ENCODE results near the gene DZIP3.
"Not testable (repeated sequence)": the region's sequence is repeated elsewhere in the genome, so short reads cannot be mapped to it uniquely, and the experiment has no call there.

The DZIP3 gene

DNA sequence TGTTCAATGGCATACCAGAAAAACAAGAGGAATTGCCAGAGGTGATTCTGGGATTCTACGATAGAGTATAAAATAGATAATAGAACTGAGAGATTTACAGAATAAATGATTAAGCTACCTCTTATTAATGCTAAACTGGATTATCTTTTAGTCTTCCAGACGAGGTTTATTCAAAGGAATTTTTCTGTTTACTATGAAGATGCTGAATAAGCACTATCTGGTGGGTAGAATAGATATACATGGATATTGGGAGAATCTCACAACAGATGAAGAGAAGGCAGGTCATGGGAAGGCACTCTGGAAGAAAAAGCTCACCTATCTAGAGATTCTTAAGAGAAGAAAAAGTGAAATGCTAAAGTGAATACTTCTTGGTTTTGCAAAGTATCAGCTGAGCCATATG, 11.5 kb upstream of the DZIP3 start:
- no peak overlapping the region for H3K4me3 Mint-ChIP-seq
- H3K9me3 Mint-ChIP-seq = no peaks in the 10 kb centered on the region
- no peaks in the 10 kb centered on the region for H3K27me3 Mint-ChIP-seq (ENCODE audit: low read depth)
- peaks cover 38% of the 10 kb centered on the region for H3K36me3 Mint-ChIP-seq (ENCODE audit: low read depth)
- peaks cover 10% of the 10 kb centered on the region for H3K4me1 Mint-ChIP-seq (ENCODE audit: low read depth)
- no peak overlapping the region for H3K27ac Mint-ChIP-seq

DNA sequence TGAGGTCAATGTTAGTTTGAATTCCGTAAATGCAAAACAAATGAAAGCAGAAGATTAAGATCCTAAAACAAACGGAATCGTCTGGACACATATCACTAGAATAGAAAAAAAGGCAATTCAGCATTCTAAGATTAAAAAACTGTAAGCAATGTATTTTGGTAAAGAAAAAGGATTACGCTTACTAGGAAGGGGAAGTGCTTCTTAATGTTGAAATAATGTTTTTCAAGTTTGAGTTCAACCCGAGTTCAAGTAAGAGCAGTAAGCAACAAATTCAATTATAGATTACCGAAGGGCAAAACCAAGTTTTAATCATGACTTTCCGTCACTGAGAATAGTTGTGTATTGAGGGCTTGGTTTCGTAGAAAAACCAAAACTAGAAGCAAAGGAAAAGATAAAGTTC, 921 bp upstream of the DZIP3 start:
- Mint-ChIP-seq H3K9me3 (no peaks in the 10 kb centered on the region), H3K4me3 (peak overlapping the region; percentile 99), H3K4me1 (ENCODE audit: low read depth) (peaks cover 50% of the 10 kb centered on the region), H3K27me3 (ENCODE audit: low read depth) (no peaks in the 10 kb centered on the region), H3K27ac (peak overlapping the region; percentile 99), H3K36me3 (ENCODE audit: low read depth) (peaks cover 1% of the 10 kb centered on the region)

DNA sequence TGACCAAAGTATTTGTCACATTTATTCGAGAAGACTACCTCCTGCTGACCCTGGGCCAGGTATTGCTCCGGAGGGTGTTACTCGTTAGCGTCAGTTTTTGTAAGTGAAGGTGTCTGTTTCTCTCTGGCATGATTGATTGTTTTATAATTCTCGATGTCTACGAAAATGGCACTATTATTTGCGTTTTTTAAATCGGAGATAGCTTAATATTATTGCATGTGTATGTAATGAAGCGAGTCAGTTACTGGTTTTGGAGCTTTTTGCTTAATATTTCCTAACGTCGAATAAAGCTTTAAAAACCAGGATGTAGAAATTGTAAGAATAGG, 439 bp downstream of the DZIP3 start:
- H3K9me3 Mint-ChIP-seq = no peaks in the 10 kb centered on the region
- peak overlapping the region; percentile 99 for H3K27ac Mint-ChIP-seq
- no peaks in the 10 kb centered on the region for H3K27me3 Mint-ChIP-seq (ENCODE audit: low read depth)
- peak overlapping the region; percentile 99 for H3K4me3 Mint-ChIP-seq
- H3K4me1 Mint-ChIP-seq (ENCODE audit: low read depth) = peaks cover 47% of the 10 kb centered on the region
- peaks cover 1% of the 10 kb centered on the region for H3K36me3 Mint-ChIP-seq (ENCODE audit: low read depth)

DNA sequence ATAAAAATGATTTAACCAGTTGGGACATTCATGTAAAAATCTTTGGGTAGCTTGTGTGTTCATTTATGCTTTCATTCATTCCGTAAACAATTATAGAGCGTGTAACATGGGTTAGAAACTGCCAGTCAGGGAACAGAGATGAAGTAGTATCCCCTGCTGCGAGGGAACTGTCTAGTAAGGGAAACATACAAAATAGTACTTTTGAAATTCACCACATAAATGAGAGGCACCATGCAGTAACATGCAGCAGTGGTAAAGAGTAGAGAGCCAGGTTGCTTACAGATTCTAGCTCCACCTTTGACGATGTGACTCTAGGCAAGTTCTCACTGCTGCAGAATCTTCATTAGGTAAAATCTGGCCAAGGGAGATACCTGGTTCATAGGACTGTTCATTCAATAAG, 938 bp downstream of the DZIP3 start:
- H3K27ac Mint-ChIP-seq = peak overlapping the region; percentile 99
- H3K36me3 Mint-ChIP-seq (ENCODE audit: low read depth) = peaks cover 1% of the 10 kb centered on the region
- no peaks in the 10 kb centered on the region for H3K27me3 Mint-ChIP-seq (ENCODE audit: low read depth)
- H3K4me1 Mint-ChIP-seq (ENCODE audit: low read depth) = peaks cover 43% of the 10 kb centered on the region
- peak overlapping the region; percentile 99 for H3K4me3 Mint-ChIP-seq
- H3K9me3 Mint-ChIP-seq = no peaks in the 10 kb centered on the region

DNA sequence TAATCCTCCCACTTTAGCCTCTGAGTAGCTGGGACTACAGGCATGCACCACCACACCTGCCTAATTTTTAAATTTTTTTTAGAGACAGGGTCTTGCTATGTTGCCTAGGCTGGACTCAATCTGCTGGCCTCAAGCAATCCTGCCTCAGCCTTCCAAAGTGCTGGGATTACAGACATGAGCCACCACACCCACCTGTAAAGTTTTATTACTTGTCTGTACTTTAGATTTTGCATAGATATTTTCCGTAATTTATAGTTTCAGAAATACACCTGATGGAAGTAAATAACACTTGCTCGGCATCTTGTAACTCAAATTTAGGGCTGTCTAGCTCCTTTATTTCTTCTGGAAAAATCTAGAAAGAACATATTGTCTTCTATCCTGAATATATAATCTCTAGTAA, 5.8 kb downstream of the DZIP3 start:
- H3K36me3 Mint-ChIP-seq (ENCODE audit: low read depth) = no peaks in the 10 kb centered on the region
- no peaks in the 10 kb centered on the region for H3K27me3 Mint-ChIP-seq (ENCODE audit: low read depth)
- H3K27ac Mint-ChIP-seq = no peak overlapping the region

DNA sequence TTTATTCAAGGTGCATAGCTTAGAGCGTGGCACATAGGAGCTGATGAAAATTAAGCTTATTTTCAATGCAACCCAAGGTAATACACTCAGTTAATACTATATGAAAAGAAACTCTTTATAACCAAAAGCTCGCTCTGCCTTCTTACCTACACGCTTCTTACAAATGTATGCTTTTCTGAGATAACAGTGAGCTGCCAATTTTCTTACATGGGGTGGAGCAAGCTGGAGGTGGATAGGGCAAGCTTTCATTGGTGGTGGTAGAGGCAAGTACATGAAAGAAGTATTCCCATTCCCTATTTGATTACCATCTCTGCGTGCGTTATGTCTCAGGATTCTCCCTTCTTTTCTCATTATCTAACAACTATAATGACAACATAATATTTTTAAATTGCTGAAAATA, 8.9 kb downstream of the DZIP3 start:
- Mint-ChIP-seq H3K4me1 (ENCODE audit: low read depth) (peaks cover 21% of the 10 kb centered on the region), H3K9me3 (peaks cover 5% of the 10 kb centered on the region), H3K27me3 (ENCODE audit: low read depth) (no peaks in the 10 kb centered on the region), H3K27ac (no peak overlapping the region), H3K4me3 (no peak overlapping the region), H3K36me3 (ENCODE audit: low read depth) (peaks cover 5% of the 10 kb centered on the region)

More for the DNA sequence above, 5.8 kb downstream of the DZIP3 start:
- peaks cover 21% of the 10 kb centered on the region for H3K4me1 Mint-ChIP-seq (ENCODE audit: low read depth)
- no peaks in the 10 kb centered on the region for H3K9me3 Mint-ChIP-seq
- no peak overlapping the region for H3K4me3 Mint-ChIP-seq

DNA sequence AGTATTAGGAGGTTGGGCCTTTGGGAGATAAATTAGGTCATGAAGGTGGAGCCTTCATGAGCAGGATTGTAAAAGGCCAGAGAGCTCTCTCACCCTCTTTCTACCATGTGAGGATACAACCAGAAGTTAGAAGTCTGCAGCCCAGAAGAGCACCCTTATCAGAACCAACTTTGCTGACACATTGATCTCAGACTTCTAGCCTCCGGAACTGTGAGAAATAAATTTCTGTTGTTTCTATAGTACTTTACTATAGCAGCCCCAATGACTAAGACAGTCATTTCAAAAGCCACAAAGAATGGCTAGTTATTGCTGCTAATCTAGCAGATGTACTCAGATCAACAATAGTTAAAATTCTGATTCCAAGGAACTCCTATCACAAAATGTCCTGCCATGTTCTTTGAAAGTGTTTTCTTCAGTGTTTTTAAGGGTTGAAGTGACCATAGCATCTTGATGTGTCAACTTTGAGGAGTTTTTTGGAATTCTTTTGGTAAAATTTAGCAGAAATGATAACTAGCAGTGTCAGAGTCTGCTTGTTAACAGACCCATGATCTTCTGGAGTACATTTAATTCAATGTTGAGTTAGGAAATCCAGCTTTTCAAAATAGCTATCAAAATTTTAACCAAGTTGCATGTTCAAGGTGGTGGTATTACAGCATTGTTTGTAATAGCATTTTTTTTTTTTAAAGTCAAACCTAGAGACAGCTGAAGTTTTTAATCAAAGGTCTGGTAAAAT, 10.3 kb downstream of the DZIP3 start:
- H3K27ac Mint-ChIP-seq = no peak overlapping the region
- peaks cover 5% of the 10 kb centered on the region for H3K9me3 Mint-ChIP-seq
- H3K27me3 Mint-ChIP-seq (ENCODE audit: low read depth) = no peaks in the 10 kb centered on the region
- no peak overlapping the region for H3K4me3 Mint-ChIP-seq
- H3K36me3 Mint-ChIP-seq (ENCODE audit: low read depth) = peaks cover 5% of the 10 kb centered on the region
- H3K4me1 Mint-ChIP-seq (ENCODE audit: low read depth) = peaks cover 32% of the 10 kb centered on the region

DNA sequence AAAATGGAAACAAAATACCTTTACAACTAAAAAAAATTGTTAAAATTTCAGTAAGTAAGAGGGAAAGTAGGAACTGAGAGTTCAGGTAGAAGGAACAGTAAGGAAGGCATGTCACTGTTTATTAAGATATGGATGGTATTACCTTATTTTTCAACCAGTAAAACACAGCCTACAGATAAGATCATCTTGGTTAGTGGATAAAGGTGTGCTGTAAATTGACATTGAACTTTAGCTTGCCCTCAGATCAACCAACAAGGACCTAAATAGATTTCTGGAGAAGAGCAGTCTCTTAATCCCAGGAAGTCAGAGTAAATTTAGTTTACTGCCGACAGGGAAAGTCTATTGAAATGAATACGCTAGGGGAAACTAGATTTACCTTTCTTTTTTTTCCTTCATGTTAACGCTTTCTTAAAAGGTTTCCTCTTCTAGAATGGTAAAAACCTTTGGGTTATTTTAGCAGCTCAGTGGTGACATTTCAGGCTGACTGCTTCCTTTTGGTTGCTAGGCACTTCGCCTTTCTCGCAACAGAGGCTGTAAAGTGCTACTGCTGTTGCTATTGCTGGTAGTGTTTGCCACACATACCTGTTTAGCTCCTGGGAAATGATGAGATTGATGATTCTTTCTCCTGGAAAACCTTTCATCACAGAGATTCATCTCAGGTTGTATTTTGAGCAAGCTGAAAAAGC, 12.9 kb downstream of the DZIP3 start:
- Mint-ChIP-seq H3K4me1 (ENCODE audit: low read depth) (peaks cover 36% of the 10 kb centered on the region), H3K4me3 (peak overlapping the region; percentile 59), H3K27ac (peak overlapping the region; percentile 73), H3K36me3 (ENCODE audit: low read depth) (peaks cover 9% of the 10 kb centered on the region), H3K9me3 (peaks cover 5% of the 10 kb centered on the region), H3K27me3 (ENCODE audit: low read depth) (no peaks in the 10 kb centered on the region)

DNA sequence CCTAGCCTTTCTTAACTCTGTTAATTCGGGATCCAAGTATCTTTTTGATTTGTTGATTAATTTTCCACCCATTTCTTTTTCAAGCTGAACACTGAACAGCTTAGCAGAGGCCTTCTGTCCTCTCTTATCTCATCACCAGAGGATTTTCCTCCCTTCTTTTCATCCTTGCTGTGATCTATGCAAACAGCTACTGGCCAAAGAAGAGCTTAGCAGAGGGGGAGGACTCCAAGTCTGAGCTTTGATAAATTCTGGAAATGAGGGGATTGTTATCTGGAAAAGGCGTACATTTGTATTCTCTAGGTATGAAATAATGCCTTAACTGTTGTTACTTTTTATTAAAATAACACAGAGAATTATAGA, 13.4 kb downstream of the DZIP3 start:
- Mint-ChIP-seq H3K27me3 (ENCODE audit: low read depth) (no peaks in the 10 kb centered on the region), H3K4me1 (ENCODE audit: low read depth) (peaks cover 36% of the 10 kb centered on the region), H3K36me3 (ENCODE audit: low read depth) (peaks cover 11% of the 10 kb centered on the region), H3K27ac (peak overlapping the region; percentile 73), H3K9me3 (peaks cover 5% of the 10 kb centered on the region), H3K4me3 (peak overlapping the region; percentile 59)

DNA sequence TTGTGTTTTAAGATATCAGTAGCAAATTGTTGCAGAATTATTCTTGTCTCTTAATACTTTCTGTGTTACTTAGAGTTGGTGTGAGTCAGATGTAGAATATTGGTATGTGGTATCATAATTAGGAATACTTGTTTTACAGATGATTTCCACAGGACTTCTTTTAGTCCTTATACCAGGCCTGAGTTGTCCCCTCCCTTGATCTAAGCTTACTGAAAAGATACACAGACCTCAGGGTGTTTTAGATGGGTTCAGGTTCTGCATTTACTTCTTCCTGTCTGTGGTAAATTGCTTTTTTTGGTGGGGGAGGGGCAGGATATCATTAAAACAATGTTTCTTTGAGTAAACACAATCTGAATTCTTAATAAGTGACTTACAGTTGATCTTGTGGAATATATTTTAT, 14.2 kb downstream of the DZIP3 start:
- peak overlapping the region; percentile 45 for H3K4me3 Mint-ChIP-seq
- peak overlapping the region; percentile 73 for H3K27ac Mint-ChIP-seq
- H3K27me3 Mint-ChIP-seq (ENCODE audit: low read depth) = no peaks in the 10 kb centered on the region
- H3K4me1 Mint-ChIP-seq (ENCODE audit: low read depth) = peaks cover 36% of the 10 kb centered on the region
- H3K9me3 Mint-ChIP-seq = peaks cover 5% of the 10 kb centered on the region
- peaks cover 11% of the 10 kb centered on the region for H3K36me3 Mint-ChIP-seq (ENCODE audit: low read depth)

DNA sequence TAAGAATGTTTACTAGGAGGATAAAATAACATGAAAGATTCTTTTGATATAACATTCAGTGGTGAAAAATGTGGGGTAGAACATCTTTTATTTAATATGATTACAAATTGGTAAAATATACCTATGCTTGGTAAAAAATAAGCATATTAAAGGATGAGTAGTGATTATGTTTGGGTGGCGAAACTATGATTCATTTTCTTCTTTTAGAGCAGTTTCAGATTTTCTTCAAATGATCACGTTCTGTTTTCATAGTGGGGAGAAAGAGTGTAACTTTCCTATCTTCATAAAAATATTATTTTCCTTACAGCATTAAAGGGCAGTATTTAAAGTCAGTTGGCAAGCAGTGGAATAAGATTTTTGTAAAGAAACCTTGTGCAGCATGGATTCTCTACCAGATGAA, 15.5 kb downstream of the DZIP3 start:
- no peak overlapping the region for H3K4me3 Mint-ChIP-seq
- H3K36me3 Mint-ChIP-seq (ENCODE audit: low read depth) = peaks cover 11% of the 10 kb centered on the region
- H3K27me3 Mint-ChIP-seq (ENCODE audit: low read depth) = no peaks in the 10 kb centered on the region
- peaks cover 36% of the 10 kb centered on the region for H3K4me1 Mint-ChIP-seq (ENCODE audit: low read depth)
- peaks cover 5% of the 10 kb centered on the region for H3K9me3 Mint-ChIP-seq
- H3K27ac Mint-ChIP-seq = no peak overlapping the region

DNA sequence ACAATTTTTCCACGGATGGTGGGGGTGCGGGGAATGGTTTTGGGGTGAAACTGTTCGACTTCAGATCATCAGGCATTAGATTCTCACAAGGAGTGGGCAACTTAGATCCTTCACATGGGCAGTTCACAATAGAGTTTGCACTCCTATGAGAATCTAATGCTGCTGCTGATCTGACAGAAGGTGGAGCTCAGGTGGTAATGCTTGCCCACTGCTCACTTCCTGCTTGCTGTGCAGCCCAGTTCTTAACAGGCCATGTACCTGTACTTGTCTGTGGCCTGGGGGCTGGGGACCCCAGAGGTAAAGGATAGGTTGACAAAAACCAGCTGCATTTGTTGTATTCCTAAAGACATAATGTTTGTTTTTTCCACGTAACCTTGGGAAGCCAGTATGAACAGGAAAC, 16.0 kb downstream of the DZIP3 start:
- no peak overlapping the region for H3K4me3 Mint-ChIP-seq
- peaks cover 11% of the 10 kb centered on the region for H3K36me3 Mint-ChIP-seq (ENCODE audit: low read depth)
- peaks cover 5% of the 10 kb centered on the region for H3K9me3 Mint-ChIP-seq
- H3K27ac Mint-ChIP-seq = peak overlapping the region; percentile 21
- H3K4me1 Mint-ChIP-seq (ENCODE audit: low read depth) = peaks cover 36% of the 10 kb centered on the region
- no peaks in the 10 kb centered on the region for H3K27me3 Mint-ChIP-seq (ENCODE audit: low read depth)

DNA sequence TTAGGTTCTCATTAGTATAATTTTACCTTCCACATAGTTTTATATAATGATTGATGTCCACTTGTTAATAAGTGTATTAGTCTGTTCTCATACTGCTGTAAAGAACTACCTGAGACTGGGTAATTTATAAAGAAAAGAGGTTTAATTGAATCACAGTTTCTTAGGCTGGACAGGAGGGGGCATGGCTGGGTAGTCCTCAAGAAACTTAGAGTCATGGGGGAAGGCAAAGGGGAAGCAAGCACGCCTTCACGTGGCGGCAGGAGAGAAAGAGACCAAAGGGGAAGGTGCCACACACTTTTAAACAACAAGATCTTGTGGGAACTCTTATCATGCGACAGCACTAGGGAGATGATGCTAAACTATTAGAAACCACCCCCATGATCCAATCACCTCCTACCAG, 19.2 kb downstream of the DZIP3 start:
- Mint-ChIP-seq H3K27ac (no peak overlapping the region), H3K36me3 (ENCODE audit: low read depth) (peaks cover 5% of the 10 kb centered on the region), H3K4me1 (ENCODE audit: low read depth) (peaks cover 16% of the 10 kb centered on the region), H3K9me3 (no peaks in the 10 kb centered on the region), H3K4me3 (no peak overlapping the region), H3K27me3 (ENCODE audit: low read depth) (no peaks in the 10 kb centered on the region)

DNA sequence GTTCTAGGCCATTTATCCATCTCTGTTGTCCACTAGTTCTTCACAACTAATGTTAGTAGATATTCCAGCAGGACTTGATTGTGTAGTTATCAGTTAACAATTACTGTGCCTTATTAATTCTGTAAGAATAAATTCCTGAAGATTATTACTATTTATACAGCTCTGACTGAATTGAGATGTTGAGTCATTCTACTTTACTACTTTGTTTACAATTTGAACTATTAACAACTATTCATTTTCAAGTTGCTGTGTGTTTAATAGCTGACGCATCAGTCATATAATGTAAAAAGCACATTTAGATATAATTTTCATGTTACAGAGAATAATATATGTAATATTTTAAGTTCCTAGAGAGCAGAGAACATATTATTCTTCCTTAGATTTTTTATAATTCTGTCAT, 21.1 kb downstream of the DZIP3 start:
- H3K4me3 Mint-ChIP-seq = no peak overlapping the region
- peaks cover under 1% of the 10 kb centered on the region for H3K4me1 Mint-ChIP-seq (ENCODE audit: low read depth)
- no peaks in the 10 kb centered on the region for H3K9me3 Mint-ChIP-seq
- no peak overlapping the region for H3K27ac Mint-ChIP-seq
- no peaks in the 10 kb centered on the region for H3K27me3 Mint-ChIP-seq (ENCODE audit: low read depth)
- H3K36me3 Mint-ChIP-seq (ENCODE audit: low read depth) = peaks cover 4% of the 10 kb centered on the region

DNA sequence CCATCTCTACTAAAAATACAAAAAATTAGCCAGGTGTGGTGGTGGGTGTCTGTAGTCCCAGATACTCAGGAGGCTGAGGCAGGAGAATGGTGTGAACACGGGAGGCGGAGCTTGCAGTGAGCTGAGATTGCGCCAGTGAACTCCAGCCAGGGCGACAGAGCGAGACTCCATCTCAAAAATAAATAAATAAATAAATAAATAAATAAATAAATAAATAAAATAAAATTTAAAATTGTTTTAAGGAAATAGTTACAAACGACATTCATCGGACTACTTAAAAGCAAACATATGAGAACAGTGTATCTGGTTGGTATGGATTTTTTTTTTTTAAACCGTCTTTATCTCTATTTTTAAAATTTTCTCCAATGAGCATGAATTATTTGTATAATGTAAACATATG, 26.6 kb downstream of the DZIP3 start:
- H3K36me3 Mint-ChIP-seq (ENCODE audit: low read depth); H3K4me3 Mint-ChIP-seq: not testable (repeated sequence)

More for the DNA sequence above, 26.6 kb downstream of the DZIP3 start:
- H3K27me3 Mint-ChIP-seq (ENCODE audit: low read depth); H3K9me3 Mint-ChIP-seq; H3K4me1 Mint-ChIP-seq (ENCODE audit: low read depth); H3K27ac Mint-ChIP-seq: not testable (repeated sequence)

Measured in T-helper 1 cell treated with Interleukin-12 subunit alpha and Interleukin-12 subunit beta and Interleukin-4 antibody, amounts not matched to agents 30 μg/mL and 1 μg/mL, for 36 hours (primary cell).